IMR-90 (cell line): Measurements from ENCODE around the gene SNED1. TPM values are rescaled to one million over a fixed set of nuclear protein-coding genes. Genes with fewer than 3 reads are reported as not detected.

Experiments used
- ATAC-seq: fragments of 200-7000 bp; cut with Tn5 transposase; 2 replicates; pipeline ENCODE4 v1.9.1; 2020; ENCODE audit warnings: low read depth, mild to moderate bottlenecking, moderate library complexity
- BruUV-seq: library from RNA; stranded (reverse); fragments of 400-500 nt; replicated peaks from 2 replicates; lab custom pipeline; 2021; lab: Mats Ljungman, UMichigan
- CTCF ChIA-PET: fragments of 300-600 bp; formaldehyde crosslinking; extraction: SDS; loops from one replicate; lab custom pipeline; 2021; ENCODE audit warnings: antibody characterized with exemption; lab: Yijun Ruan, JAX
- POLR2A ChIA-PET: fragments of 300-600 bp; sonication (Branson Sonifier 250); formaldehyde crosslinking; loops from one replicate; lab custom pipeline; 2022; ENCODE audit warnings: antibody characterized with exemption; ENCODE audit not compliant: unreplicated experiment; lab: Charles Lee
- DNase-seq: peaks from one replicate; pipeline ENCODE4 v3.0.0; 2013
- H2AFZ ChIP-seq: replicated peaks from 2 replicates; pipeline ENCODE3; 2013; ENCODE audit warnings: low read length, mild to moderate bottlenecking; ENCODE audit not compliant: poor library complexity
- H2AK5ac ChIP-seq: 2 replicates; pipeline ENCODE4 v1.6.1; 2013; ENCODE audit warnings: low read depth, low read length, inconsistent platforms
- H2AK9ac ChIP-seq: replicated peaks from 2 replicates; pipeline ENCODE3; 2013; ENCODE audit warnings: mild to moderate bottlenecking, low read depth, low read length, moderate library complexity; ENCODE audit not compliant: poor library complexity
- H2BK120ac ChIP-seq: 2 replicates; pipeline ENCODE4 v1.6.1; 2013; ENCODE audit warnings: low read depth, low read length, inconsistent platforms
- H2BK15ac ChIP-seq: 3 replicates; pipeline ENCODE4 v1.6.1; 2013; ENCODE audit warnings: low read depth, low read length, inconsistent platforms
- H2BK20ac ChIP-seq: 2 replicates; pipeline ENCODE4 v1.6.1; 2013; ENCODE audit warnings: low read depth, mild to moderate bottlenecking, inconsistent platforms, low read length, moderate library complexity
- H2BK5ac ChIP-seq: 2 replicates; pipeline ENCODE4 v1.6.1; 2013; ENCODE audit warnings: mild to moderate bottlenecking, low read depth, low read length, inconsistent platforms; ENCODE audit not compliant: poor library complexity, severe bottlenecking
- H3K14ac ChIP-seq: replicated peaks from 2 replicates; pipeline ENCODE4 v1.6.1; 2013; ENCODE audit warnings: low read depth, low read length, inconsistent platforms
- H3K18ac ChIP-seq: 2 replicates; pipeline ENCODE4 v1.6.1; 2013; ENCODE audit warnings: low read depth, low read length, control low read depth
- H3K23ac ChIP-seq: 2 replicates; pipeline ENCODE4 v1.6.1; 2013; ENCODE audit warnings: low read depth, low read length, inconsistent platforms
- H3K27ac ChIP-seq: 2 replicates; pipeline ENCODE4 v1.5.1; 2013; ENCODE audit warnings: mild to moderate bottlenecking, control low read depth, low read length; ENCODE audit not compliant: insufficient read depth
- H3K27me3 ChIP-seq: 2 replicates; pipeline ENCODE4 v1.6.1; 2013; ENCODE audit warnings: low read length; ENCODE audit not compliant: control insufficient read depth, insufficient read depth
- H3K36me3 ChIP-seq: 2 replicates; pipeline ENCODE4 v1.6.1; 2013; ENCODE audit warnings: low read length, mixed read lengths; ENCODE audit not compliant: control insufficient read depth, insufficient read depth
- H3K4ac ChIP-seq: 2 replicates; pipeline ENCODE4 v1.6.1; 2013; ENCODE audit warnings: low read depth, low read length, inconsistent platforms
- H3K4me1 ChIP-seq: 2 replicates; pipeline ENCODE4 v1.6.1; 2013; ENCODE audit warnings: low read length, mixed read lengths; ENCODE audit not compliant: control insufficient read depth, insufficient read depth
- H3K4me2 ChIP-seq: 2 replicates; pipeline ENCODE4 v1.6.1; 2013; ENCODE audit warnings: low read depth, mild to moderate bottlenecking, control low read depth, low read length, moderate library complexity
- H3K4me3 ChIP-seq: 2 replicates; pipeline ENCODE4 v1.5.1; 2013; ENCODE audit warnings: low read depth, mild to moderate bottlenecking, control low read depth, low read length, moderate library complexity; ENCODE audit not compliant: insufficient read depth
- H3K56ac ChIP-seq: 2 replicates; pipeline ENCODE4 v1.6.1; 2013; ENCODE audit warnings: low read length, inconsistent platforms; ENCODE audit not compliant: insufficient read depth; ENCODE audit errors: extremely low read depth
- H3K79me1 ChIP-seq, 2 experiments: 2 replicates each; pipeline ENCODE4 v1.6.1; 2013; ENCODE audit warnings: low read length in 2 of 2, inconsistent platforms in 1 of 2, low read depth in 1 of 2
- H3K9ac ChIP-seq: 2 replicates; pipeline ENCODE4 v1.6.1; 2013; ENCODE audit warnings: low read depth, low read length, control low read depth
- H3K9me1 ChIP-seq: 2 replicates; pipeline ENCODE4 v1.6.1; 2013; ENCODE audit warnings: low read length, inconsistent platforms; ENCODE audit not compliant: insufficient read depth
- H3K9me3 ChIP-seq: 2 replicates; pipeline ENCODE4 v1.6.1; 2013; ENCODE audit warnings: low read length; ENCODE audit not compliant: control insufficient read depth, insufficient read depth
- H4K20me1 ChIP-seq: 2 replicates; pipeline ENCODE4 v1.6.1; 2013; ENCODE audit warnings: low read length, inconsistent platforms; ENCODE audit not compliant: insufficient read depth
- H4K5ac ChIP-seq: 2 replicates; pipeline ENCODE4 v1.6.1; 2013; ENCODE audit warnings: mild to moderate bottlenecking, low read depth, low read length, control low read depth
- H4K8ac ChIP-seq, 2 experiments: 2 replicates each; pipeline ENCODE4 v1.6.1; 2013; ENCODE audit warnings: low read depth in 2 of 2, low read length in 2 of 2, control low read depth in 1 of 2, inconsistent platforms in 1 of 2
- H4K91ac ChIP-seq: 2 replicates; pipeline ENCODE4 v1.6.1; 2013; ENCODE audit warnings: low read depth, low read length, inconsistent platforms; ENCODE audit not compliant: insufficient read depth
- ELK1 ChIP-seq: fragments of 150-350 bp; IDR thresholded peaks from 2 replicates; pipeline ENCODE4 v1.6.1; 2016; ENCODE audit warnings: low read depth, mild to moderate bottlenecking, low read length, moderate library complexity, borderline replicate concordance
- RFX5 ChIP-seq: IDR thresholded peaks from 2 replicates; pipeline ENCODE4 v1.8.0; 2012; ENCODE audit warnings: low read depth, mild to moderate bottlenecking, low read length, moderate library complexity
- WGBS, 2 experiments: methylation state at CpG; one replicate each; pipeline versions ENCODE4 v1.1.5 to v1.1.7; 2013; ENCODE audit warnings: missing lambda C conversion rate in 2 of 2; ENCODE audit not compliant: insufficient read length in 1 of 2; ENCODE audit errors: extremely low coverage in 2 of 2; 5-methylcytosine and 5-hydroxymethylcytosine counted together
- dilution Hi-C: fragments of 300-500 bp; cut with HindIII; formaldehyde crosslinking; loops from one replicate; pipeline ENCODE4 v1.14.3; 2018; ENCODE audit warnings: low sequenced_read_pairs; ENCODE audit not compliant: unreplicated experiment
- in situ Hi-C: fragments of 300-500 bp; cut with MboI; formaldehyde crosslinking; loops from 3 replicates; pipeline ENCODE4 v1.14.3; 2019; ENCODE audit warnings: low sequenced_read_pairs, inconsistent platforms, mixed read lengths
- intact Hi-C: fragments of 100-400 bp; cut with micrococcal nuclease; formaldehyde crosslinking; loops from 2 replicates; pipeline ENCODE4 v1.10.0; 2022
- polyA plus RNA-seq, 3 experiments: library from polyadenylated mRNA; depleted of rRNA; stranded (reverse); fragments of >200 nt; gene quantifications; 2 replicates each; pipeline ENCODE4 v1.2.3, GENCODE V29; 2012; ENCODE audit warnings: low replicate concordance in 1 of 3
- total RNA-seq: library from RNA; depleted of rRNA; stranded (reverse); fragments of >200 nt; gene quantifications from 2 replicates; pipeline ENCODE4 v1.2.3, GENCODE V29; 2012

The SNED1 gene
- total and polyA plus RNA-seq, 2 of the 4 experiments (the other 2 are of a cell fraction): 1.1 to 3.4 TPM

- Histone ChIP-seq H4K8ac (no peak overlapping the region), H2BK120ac (no peak overlapping the region), H2AK5ac (no peak overlapping the region), H3K4me1 (no peaks in the 10 kb centered on the region), H4K91ac (no peak overlapping the region), H3K9me3 (no peaks in the 10 kb centered on the region), H3K9ac (no peak overlapping the region), H2BK5ac (no peak overlapping the region), H3K4ac (no peak overlapping the region), H2AFZ (no peak overlapping the region), H3K23ac (no peak overlapping the region), H3K4me2 (no peak overlapping the region), H3K56ac (no peak overlapping the region), H4K20me1 (no peaks in the 10 kb centered on the region), H3K14ac (no peak overlapping the region), H2BK20ac (no peak overlapping the region), H3K27ac (no peak overlapping the region), H4K5ac (no peak overlapping the region), H3K4me3 (no peak overlapping the region), H3K27me3 (no peaks in the 10 kb centered on the region), H3K79me1 (0 out of 4 replicates have a peak, but pooled peaks cover 0 to 2% of the 10 kb centered on the region in 2 experiments), H3K9me1 (peaks cover 6% of the 10 kb centered on the region; the same call in 1 of the 2 replicates), H2AK9ac (no peak overlapping the region), H2BK15ac (no peak overlapping the region), H3K36me3 (0 out of 2 replicates have a peak, but pooled peaks cover under 1% of the 10 kb centered on the region), H3K18ac (no peak overlapping the region)
- TF ChIP-seq ELK1: no peak
- no peak for TF ChIP-seq RFX5
- POLR2A ChIA-PET: no interaction called here
- intact Hi-C loops (no loop called here), dilution Hi-C loops (no loop called here), in situ Hi-C loops (no loop called here)
- BruUV-seq: no TSS peak
- ATAC-seq (no peak), DNase-seq (no peak)
- 89% methylated on average over 5 of the region's 17 CpGs; no CpG with 5 or more reads in 1 of the 2 experiments for WGBS, 2 experiments
- CTCF ChIA-PET: no interaction called here
These were observed 113.6 kb downstream of the SNED1 start for GRCh38 chr2:241112046-241112445.
